OCI-LY7 (cell line): ENCODE results near the gene CBX2. TPM values are rescaled to one million over a fixed set of nuclear protein-coding genes. Genes with fewer than 3 reads are reported as not detected.
A peak's percentile ranks its signal among the peaks of the same experiment; 100 is the strongest.

Source experiments
- BruUV-seq: library from RNA; stranded (reverse); fragments of 400-500 nt; replicated peaks from 2 replicates; lab custom pipeline; 2021; lab: Mats Ljungman, UMichigan
- CTCF ChIA-PET: fragments of 300-600 bp; sonication (Branson Sonifier 250); formaldehyde crosslinking; loops from one replicate; lab custom pipeline; 2022; ENCODE audit warnings: antibody characterized with exemption; ENCODE audit not compliant: unreplicated experiment; lab: Charles Lee
- POLR2A ChIA-PET: fragments of 300-600 bp; sonication (Branson Sonifier 250); formaldehyde crosslinking; loops from one replicate; lab custom pipeline; 2022; ENCODE audit warnings: antibody characterized with exemption; lab: Charles Lee
- DNase-seq: peaks from one replicate; pipeline ENCODE4 v3.0.0-alpha.2; 2015; ENCODE audit warnings: low spot score
- H2AFZ ChIP-seq: fragments of 200-600 bp; sonication (generic), shearing (Covaris generic); 2 replicates; pipeline ENCODE4 v1.6.1; 2014; ENCODE audit warnings: mild to moderate bottlenecking, antibody characterized with exemption, low read length, moderate library complexity
- H3K27ac ChIP-seq: fragments of 200-600 bp; sonication (generic); 2 replicates; pipeline ENCODE4 v1.5.1; 2014; ENCODE audit warnings: mixed run types, low read depth, mild to moderate bottlenecking, moderate library complexity, low read length, inconsistent platforms; ENCODE audit not compliant: poor library complexity, severe bottlenecking
- H3K36me3 ChIP-seq: fragments of 200-600 bp; sonication (generic); 2 replicates; pipeline ENCODE4 v1.6.1; 2014; ENCODE audit warnings: mild to moderate bottlenecking, antibody characterized with exemption, low read length, moderate library complexity, mixed read lengths; ENCODE audit not compliant: insufficient read depth
- H3K4me1 ChIP-seq: fragments of 200-600 bp; sonication (generic); 2 replicates; pipeline ENCODE4 v1.5.1; 2014; ENCODE audit warnings: mild to moderate bottlenecking, low read length; ENCODE audit not compliant: insufficient read depth, poor library complexity, severe bottlenecking
- H3K4me2 ChIP-seq: fragments of 200-600 bp; sonication (generic); 2 replicates; pipeline ENCODE4 v1.6.1; 2014; ENCODE audit warnings: mild to moderate bottlenecking, low read length
- H3K4me3 ChIP-seq: fragments of 200-600 bp; sonication (generic); 2 replicates; pipeline ENCODE4 v1.5.1; 2014; ENCODE audit warnings: mild to moderate bottlenecking, low read depth, low read length; ENCODE audit not compliant: poor library complexity, severe bottlenecking
- H3K79me2 ChIP-seq: fragments of 200-600 bp; sonication (generic); 2 replicates; pipeline ENCODE4 v1.6.1; 2016; ENCODE audit warnings: low read depth, mild to moderate bottlenecking, low read length, moderate library complexity, mixed read lengths; ENCODE audit not compliant: insufficient read depth
- H3K9me2 ChIP-seq: fragments of 200-600 bp; sonication (generic); 2 replicates; pipeline ENCODE4 v1.6.1; 2016; ENCODE audit warnings: mild to moderate bottlenecking, low read length, mixed read lengths; ENCODE audit not compliant: insufficient read depth
- H3K9me3 ChIP-seq: fragments of 200-600 bp; sonication (generic); 2 replicates; pipeline ENCODE4 v1.6.1; 2014; ENCODE audit warnings: mild to moderate bottlenecking, mixed run types, low read length, mixed read lengths
- H4K20me1 ChIP-seq: fragments of 200-600 bp; sonication (generic); 2 replicates; pipeline ENCODE4 v1.6.1; 2014; ENCODE audit warnings: mild to moderate bottlenecking, antibody characterized with exemption, low read length, moderate library complexity, mixed read lengths; ENCODE audit not compliant: insufficient read depth
- CTCF ChIP-seq: fragments of 200-600 bp; sonication (generic); conservative IDR thresholded peaks from 2 replicates; pipeline ENCODE4 v1.5.1; 2014; ENCODE audit warnings: mild to moderate bottlenecking, antibody characterized with exemption, low read length, moderate library complexity, mixed read lengths
- EZH2phosphoT487 ChIP-seq: fragments of 200-600 bp; sonication (generic); IDR thresholded peaks from 2 replicates; pipeline ENCODE4 v1.6.1; 2018; ENCODE audit warnings: low read depth, borderline replicate concordance, mild to moderate bottlenecking, mixed run types, antibody characterized with exemption, low read length, moderate library complexity, mixed read lengths
- intact Hi-C: fragments of 100-400 bp; cut with micrococcal nuclease; formaldehyde crosslinking; loops from one replicate; pipeline ENCODE4 v1.10.0; 2022; ENCODE audit not compliant: unreplicated experiment
- total RNA-seq, 2 experiments: library from RNA; depleted of rRNA in 1 of 2; stranded (reverse); fragments of >200 nt in 1 of 2; shearing (Covaris generic) in 1 of 2; gene quantifications; 2 replicates each; pipeline ENCODE4 v1.2.3, GENCODE V29; 2014 to 2022

The CBX2 gene
- total RNA-seq, 2 experiments from 2014 or later = 27.9 to 29.9 TPM

GRCh38 chr17:79811868-79812352 lies 34.0 kb downstream of the CBX2 start:
- H3K4me2 ChIP-seq = peak overlapping the region; percentile 66
- BruUV-seq = no TSS peak
- intact Hi-C loops = no loop called here
- no peak for DNase-seq
- H3K9me2 ChIP-seq = no peaks in the 10 kb centered on the region
- ChIA-PET CTCF (interaction anchor here (1.1 kb wide), 1 partner anchor 66 kb away, joined by 3 read pairs; no protein-coding TSS in a partner anchor), POLR2A (interaction anchor here (0.5 to 1.4 kb wide), 5 partner anchors 15 to 286 kb away, joined by 3 to 4 read pairs (median 3); partner anchors contain the start of genes CBX4 and CBX8)
- no peaks in the 10 kb centered on the region for H4K20me1 ChIP-seq
- H3K4me3 ChIP-seq = no peak overlapping the region
- no peak overlapping the region for H2AFZ ChIP-seq
- no peaks in the 10 kb centered on the region for H3K9me3 ChIP-seq
- no peak overlapping the region for H3K27ac ChIP-seq
- TF ChIP-seq EZH2phosphoT487 = peak; percentile 99; the same call in 1 of the 2 replicates
- TF ChIP-seq CTCF = no peak
- H3K4me1 ChIP-seq = peaks cover 28% of the 10 kb centered on the region
- H3K36me3 ChIP-seq = no peaks in the 10 kb centered on the region
- no peaks in the 10 kb centered on the region for H3K79me2 ChIP-seq

GRCh38 chr17:79812353-79813258 lies 34.7 kb downstream of the CBX2 start:
- ChIA-PET POLR2A (interaction anchor here (0.6 to 1.4 kb wide), 3 partner anchors 16 to 34 kb away, joined by 3 to 4 read pairs (median 3); partner anchors contain the start of genes CBX4 and CBX8), CTCF (no interaction called here)
- no peaks in the 10 kb centered on the region for H3K36me3 ChIP-seq
- no peak for DNase-seq
- intact Hi-C loops = no loop called here
- H3K9me2 ChIP-seq = no peaks in the 10 kb centered on the region
- peak overlapping the region; percentile 47 for H3K4me3 ChIP-seq
- H3K4me2 ChIP-seq = peak overlapping the region; percentile 66
- H3K9me3 ChIP-seq = no peaks in the 10 kb centered on the region
- no peaks in the 10 kb centered on the region for H3K79me2 ChIP-seq
- peak; percentile 82 for TF ChIP-seq EZH2phosphoT487
- TF ChIP-seq CTCF = no peak
- H3K27ac ChIP-seq = no peak overlapping the region
- peak overlapping the region; percentile 20; the same call in 1 of the 2 replicates for H2AFZ ChIP-seq
- H4K20me1 ChIP-seq = no peaks in the 10 kb centered on the region
- peaks cover 29% of the 10 kb centered on the region for H3K4me1 ChIP-seq
- BruUV-seq = no TSS peak
